22Rv1 (cell line): ENCODE data around the gene FOXP1.

Source experiments
- ZFX ChIP-seq: fragments of 450-650 bp; IDR thresholded peaks from 2 replicates; pipeline ENCODE4 v1.6.1; 2017; ENCODE audit warnings: antibody characterized with exemption, borderline replicate concordance
- TF ChIP-seq, protein P1 (sequence below): fragments of 450-650 bp; IDR thresholded peaks from 2 replicates; pipeline ENCODE4 v1.5.1; 2017; ENCODE audit warnings: mild to moderate bottlenecking

DNA sequence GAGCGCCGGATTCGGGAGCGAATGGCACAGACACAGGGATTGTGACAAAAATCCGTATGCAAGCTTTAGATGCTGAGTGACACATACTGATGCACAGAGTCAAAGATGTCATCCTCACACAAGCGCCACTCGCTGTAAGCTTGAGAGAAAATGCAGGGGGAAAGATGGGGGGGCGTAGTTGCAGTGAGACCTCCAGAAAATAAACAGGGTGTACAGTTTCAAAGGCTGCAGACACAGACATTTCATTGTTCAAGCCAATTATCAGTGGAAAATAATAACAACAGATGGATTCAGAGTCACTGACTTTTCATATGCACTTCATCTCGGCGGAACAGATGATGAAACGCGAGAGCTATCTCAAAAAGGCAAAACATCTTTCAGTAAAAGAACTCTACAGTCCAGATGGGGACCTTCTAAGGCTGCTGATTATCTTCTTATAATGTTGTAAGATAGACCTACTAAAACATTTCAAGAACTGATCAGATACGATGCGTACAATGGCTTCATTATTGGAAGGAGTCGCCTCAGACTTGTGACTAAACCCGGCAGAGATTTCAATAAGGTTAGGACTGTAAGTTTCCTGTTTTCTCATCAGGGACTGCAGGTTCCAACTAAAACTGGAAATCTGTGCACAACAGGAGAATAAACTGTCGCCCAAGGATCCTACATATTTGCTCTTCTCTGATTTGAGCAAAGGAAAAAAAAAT is 275.4 kb downstream of the FOXP1 start:
- TF ChIP-seq, protein P1, sequence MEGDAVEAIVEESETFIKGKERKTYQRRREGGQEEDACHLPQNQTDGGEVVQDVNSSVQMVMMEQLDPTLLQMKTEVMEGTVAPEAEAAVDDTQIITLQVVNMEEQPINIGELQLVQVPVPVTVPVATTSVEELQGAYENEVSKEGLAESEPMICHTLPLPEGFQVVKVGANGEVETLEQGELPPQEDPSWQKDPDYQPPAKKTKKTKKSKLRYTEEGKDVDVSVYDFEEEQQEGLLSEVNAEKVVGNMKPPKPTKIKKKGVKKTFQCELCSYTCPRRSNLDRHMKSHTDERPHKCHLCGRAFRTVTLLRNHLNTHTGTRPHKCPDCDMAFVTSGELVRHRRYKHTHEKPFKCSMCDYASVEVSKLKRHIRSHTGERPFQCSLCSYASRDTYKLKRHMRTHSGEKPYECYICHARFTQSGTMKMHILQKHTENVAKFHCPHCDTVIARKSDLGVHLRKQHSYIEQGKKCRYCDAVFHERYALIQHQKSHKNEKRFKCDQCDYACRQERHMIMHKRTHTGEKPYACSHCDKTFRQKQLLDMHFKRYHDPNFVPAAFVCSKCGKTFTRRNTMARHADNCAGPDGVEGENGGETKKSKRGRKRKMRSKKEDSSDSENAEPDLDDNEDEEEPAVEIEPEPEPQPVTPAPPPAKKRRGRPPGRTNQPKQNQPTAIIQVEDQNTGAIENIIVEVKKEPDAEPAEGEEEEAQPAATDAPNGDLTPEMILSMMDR, result no peak
- no peak for TF ChIP-seq ZFX
